AG04450 (cell line): Measurements from ENCODE around the gene COIL. TPM values are rescaled to one million over a fixed set of nuclear protein-coding genes. Genes with fewer than 3 reads are reported as not detected.

Source experiments
- polyA plus RNA-seq: library from polyadenylated mRNA; depleted of rRNA; stranded (reverse); fragments of >200 nt; gene quantifications from 2 replicates; pipeline ENCODE4 v1.2.3, GENCODE V29; 2011; rRNA removed

Gene COIL
- polyA plus RNA-seq, 1 experiment: 8.2 TPM

Other genes with a start within 250 kb of the COIL start
- gene C17orf67, start 127.1 kb downstream of the COIL start, polyA plus RNA-seq: 0.42 and 0.76 TPM in 2 replicates
- gene DGKE, start 126.9 kb downstream of the COIL start, polyA plus RNA-seq: 2.3 and 3.2 TPM in 2 replicates
- gene TRIM25, start 47.0 kb downstream of the COIL start, polyA plus RNA-seq: 48.1 and 58.2 TPM in 2 replicates
- 58.7 and 66.4 TPM in 2 replicates for gene SCPEP1, start 17.1 kb upstream of the COIL start, polyA plus RNA-seq
- gene AKAP1, start 124.2 kb upstream of the COIL start, polyA plus RNA-seq: 6.5 and 12.4 TPM in 2 replicates